HG03571 (cell line): Measurements from ENCODE around the gene CNNM2.

Source experiments
- ATAC-seq: cut with Tn5 transposase; IDR thresholded peaks from one replicate; pipeline ENCODE4 v1.9.1; 2021; ENCODE audit not compliant: unreplicated experiment

CNNM2 gene

GRCh38 chr10:103067956-103068355, 149.9 kb downstream of the CNNM2 start:
- no peak for ATAC-seq

GRCh38 chr10:103069453-103070331, 151.6 kb downstream of the CNNM2 start:
- peak; percentile 39 for ATAC-seq

- ATAC-seq = no peak
Observed at GRCh38 chr10:103072276-103072675, 154.2 kb downstream of the CNNM2 start.

DNA sequence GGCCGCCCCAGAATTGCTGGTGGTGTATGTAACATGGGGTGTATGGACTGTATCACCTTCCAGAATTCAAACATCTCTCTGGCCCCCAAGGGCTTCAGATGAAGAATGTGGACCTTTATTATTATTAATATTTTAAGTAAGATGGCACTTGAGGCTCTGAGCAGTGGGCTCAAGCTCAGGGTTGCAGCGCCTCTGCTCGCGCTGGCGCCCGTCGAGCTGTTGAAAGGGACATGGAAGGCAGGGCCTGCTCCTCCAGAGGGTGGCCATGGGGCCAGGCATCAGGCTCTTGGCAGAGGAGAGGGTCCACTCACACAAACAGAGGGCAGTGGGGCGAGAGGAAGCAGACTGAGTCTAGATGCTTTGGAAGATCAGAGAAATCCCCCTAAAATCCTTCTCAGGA, 154.8 kb downstream of the CNNM2 start:
- ATAC-seq = no peak

DNA sequence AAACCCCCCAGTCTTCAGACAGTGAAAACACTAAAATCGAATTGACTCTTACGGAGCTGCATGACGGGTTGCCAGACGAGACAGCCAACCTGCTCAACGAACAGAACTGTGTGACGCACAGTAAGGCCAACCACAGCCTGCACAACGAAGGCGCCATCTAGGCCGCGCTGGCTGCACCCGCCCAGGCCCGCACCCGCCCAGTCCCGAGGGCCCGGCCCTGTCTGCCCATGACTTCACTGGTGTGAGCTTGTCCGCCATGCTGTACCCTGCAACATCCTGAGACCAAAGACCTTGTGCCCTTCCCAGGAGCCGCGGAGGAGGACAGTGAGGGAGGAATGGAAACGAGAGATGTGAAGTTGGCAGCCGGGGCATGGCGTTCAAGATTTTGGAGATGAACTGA, 158.9 kb downstream of the CNNM2 start:
- no peak for ATAC-seq

GRCh38 chr10:103077491-103078308, 159.6 kb downstream of the CNNM2 start:
- no peak for ATAC-seq

- no peak for ATAC-seq
Observed at GRCh38 chr10:103078309-103078615, 160.2 kb downstream of the CNNM2 start.

DNA sequence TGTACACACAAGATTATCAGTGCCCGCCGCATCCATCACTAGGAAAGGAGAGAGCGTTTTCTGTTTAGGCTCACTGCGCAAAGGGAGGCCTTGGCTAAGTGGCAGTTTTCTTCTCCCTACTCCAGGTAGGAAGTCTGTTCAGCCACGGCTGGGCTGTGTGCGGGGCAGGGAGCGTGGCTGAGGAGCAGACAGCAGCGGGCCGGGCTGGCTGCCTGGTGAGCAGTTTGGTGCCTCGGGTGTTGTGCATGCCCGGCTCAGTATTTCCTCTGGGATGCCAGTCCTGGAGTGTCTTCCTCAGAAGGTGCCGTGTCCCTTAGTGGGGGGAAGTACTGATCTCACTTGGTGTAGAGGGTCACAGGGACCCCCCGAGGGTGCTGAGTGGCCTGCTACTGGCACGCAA, 160.6 kb downstream of the CNNM2 start:
- no peak for ATAC-seq

DNA sequence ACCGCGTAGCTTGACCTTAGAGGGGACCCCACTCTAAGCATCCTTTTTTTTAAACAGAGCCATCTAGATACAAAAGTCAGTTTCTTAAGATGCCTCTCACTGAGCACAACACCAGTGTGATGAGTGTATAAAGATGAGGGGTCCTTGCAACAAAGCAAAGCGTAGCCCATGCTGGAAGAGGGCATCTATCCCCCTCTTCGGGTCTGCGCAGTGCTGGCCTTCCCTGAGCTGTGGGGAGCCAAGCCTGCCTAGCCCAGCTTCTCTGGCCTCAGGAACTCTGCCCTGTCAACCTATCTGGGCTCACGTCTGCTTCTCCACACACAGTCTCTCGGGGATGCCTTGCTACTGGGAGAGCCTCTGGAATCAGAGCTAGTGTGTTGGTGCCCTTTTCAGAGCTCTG, 161.0 kb downstream of the CNNM2 start:
- ATAC-seq = no peak

DNA sequence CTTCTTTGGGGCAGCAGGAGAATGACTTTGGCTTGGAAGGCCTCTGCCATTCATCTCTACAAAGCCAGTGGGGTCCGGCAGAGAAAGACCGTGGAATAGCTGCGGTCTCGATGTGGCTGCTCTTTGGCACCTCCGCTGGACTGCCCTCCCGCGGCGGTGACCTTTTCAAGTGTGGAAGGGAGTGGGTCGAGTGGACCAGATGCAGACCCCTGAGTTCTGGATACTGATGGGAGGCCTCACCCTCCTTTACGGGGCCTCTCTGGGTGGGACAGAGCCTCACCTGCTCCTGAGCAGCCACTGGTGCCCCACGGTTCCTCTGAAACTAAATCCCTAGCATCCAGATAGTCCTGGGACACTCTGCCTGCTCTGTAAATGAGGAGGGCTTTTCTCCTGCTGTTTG, 161.9 kb downstream of the CNNM2 start:
- no peak for ATAC-seq

- ATAC-seq = no peak
Observed at GRCh38 chr10:103080891-103081581, 162.9 kb downstream of the CNNM2 start.

DNA sequence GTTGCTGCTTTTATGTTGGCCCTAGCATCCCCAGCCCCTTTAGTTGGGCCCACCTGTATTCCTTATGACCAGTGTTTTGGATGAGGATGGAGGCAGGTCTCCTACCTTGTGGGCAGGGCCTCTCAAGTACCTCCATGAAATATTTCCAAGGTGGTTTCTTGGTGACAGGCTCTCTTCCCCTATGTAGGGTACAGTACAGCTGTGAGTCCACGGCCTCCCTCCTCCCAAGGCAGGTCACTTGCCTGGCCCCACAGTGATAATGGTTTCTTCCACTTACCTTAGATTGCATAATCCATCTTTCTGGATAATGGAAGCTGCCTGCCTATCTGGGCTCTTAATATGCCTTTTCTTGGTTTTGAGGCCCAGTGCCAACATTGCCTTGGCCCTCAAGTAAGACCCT, 164.6 kb downstream of the CNNM2 start:
- ATAC-seq = no peak

DNA sequence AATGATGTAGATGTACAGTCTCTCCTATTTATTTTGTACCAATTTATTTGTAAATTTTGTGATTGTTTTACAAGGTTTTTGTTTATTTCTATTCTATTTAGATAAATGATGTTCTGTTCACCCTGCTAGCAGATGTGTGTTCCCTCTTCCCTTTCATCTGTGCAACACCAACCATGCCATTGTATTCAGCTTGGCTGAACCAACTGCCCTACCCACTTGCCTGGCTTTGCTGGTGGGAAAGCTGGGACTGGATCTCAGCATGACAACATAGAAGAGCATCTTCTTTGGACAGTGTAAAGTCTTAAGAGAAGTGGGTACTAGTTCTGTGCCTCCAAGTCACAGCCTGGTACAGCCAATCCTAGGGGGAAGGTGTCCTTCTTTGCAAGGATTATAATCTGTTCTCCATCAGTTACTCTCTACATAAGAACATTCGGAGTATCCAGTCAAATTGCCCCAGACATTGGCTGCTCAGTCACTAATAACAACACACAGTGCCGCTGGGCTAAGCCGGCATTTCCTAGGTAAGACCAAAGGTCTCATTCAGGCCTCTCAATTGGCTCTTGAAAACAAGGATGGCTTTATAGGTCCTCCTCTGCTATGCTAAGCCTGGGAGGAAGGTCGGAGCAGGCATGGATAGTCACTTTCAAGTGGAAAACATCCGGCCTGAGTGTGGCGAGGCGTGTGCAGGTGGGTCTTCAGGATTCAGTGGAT, 165.3 kb downstream of the CNNM2 start:
- ATAC-seq = no peak

GRCh38 chr10:103083977-103084320, 165.9 kb downstream of the CNNM2 start:
- no peak for ATAC-seq

DNA sequence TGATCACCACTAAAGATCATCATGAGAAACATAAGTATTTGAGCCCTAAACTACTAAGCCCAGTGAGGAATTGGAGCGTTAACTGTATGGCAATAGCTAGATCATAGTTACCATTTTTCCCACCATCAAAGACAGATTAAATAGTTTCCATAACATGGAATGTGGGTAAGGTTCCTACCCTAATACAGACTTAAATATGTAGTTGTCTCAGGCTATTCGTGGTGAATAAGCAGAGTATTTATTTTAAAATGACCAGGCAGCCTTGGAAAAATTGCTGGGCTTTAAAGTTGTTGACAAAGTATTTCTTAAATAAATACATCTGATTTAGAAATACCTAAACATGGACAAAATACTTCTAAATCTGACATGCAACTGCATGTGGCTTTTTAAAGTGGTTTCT, 168.2 kb downstream of the CNNM2 start:
- ATAC-seq = no peak

GRCh38 chr10:103086799-103087198, 168.7 kb downstream of the CNNM2 start:
- no peak for ATAC-seq

- ATAC-seq = no peak
Observed at GRCh38 chr10:103089493-103089892, 171.4 kb downstream of the CNNM2 start.

DNA sequence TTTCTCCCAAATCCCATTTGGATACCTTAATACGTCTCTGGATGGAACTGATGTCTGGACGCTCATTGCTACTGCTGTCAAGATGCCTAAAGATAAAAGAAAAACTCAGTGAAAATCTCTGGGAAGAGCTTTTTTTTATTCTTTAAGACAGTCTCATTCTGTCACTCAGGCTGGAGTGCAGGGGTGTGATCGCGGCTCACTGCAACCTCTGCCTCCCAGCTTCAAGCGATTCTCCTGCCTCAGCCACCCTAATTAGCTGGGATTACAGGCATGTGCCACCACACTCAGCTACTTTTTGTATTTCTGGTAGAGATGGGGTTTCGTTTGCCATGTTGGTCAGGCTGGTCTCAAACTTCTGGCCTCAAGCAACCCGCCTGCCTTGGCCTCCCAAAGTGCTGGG, 172.8 kb downstream of the CNNM2 start:
- ATAC-seq = no peak

- ATAC-seq = no peak
Observed at GRCh38 chr10:103095005-103095404, 176.9 kb downstream of the CNNM2 start.

DNA sequence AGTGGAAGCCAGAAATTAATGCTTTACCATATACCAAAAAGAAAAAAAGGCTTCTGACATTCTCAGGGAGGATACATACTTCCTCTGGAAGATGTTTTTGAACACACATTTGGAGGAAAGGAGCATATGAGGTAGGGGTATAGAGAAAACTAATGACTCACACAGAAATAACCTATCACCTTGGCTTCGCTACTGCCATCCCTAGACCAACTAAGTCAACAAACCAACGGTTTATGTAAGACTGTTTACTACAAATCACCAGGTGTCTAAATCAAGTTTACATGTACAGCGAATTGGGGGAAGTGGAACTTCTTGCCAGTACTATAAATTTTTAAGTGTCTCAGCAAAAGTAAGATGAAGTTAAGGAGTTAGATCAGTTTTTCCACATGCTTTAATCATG, 178.0 kb downstream of the CNNM2 start:
- ATAC-seq = no peak

DNA sequence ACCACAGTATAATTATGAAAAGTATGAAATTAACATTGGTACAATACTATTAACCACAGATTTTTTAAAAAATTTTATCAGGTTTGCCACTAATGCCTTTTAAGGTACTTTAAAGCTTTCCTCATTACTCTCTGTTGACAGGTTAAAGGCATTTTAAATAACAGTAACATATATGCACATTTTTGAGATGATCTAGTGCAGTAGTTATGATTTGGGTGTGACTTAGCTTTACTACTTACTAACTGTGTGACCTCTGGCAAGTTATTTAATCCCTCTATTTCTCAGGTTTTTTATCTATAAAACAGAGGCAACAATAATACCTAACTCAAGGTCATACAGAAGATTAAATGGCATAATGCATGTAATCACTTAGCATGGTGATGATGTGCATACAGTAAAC, 180.1 kb downstream of the CNNM2 start:
- ATAC-seq = no peak
